ENCODE results near the gene CFH. TPM values are rescaled to one million over a fixed set of nuclear protein-coding genes. Genes with fewer than 3 reads are reported as not detected.
"Not testable (repeated sequence)": the region's sequence is repeated elsewhere in the genome, so short reads cannot be mapped to it uniquely, and the experiment has no call there.

The CFH gene
- total RNA-seq, 1 experiment from 2014 or later = 2.9 TPM

DNA sequence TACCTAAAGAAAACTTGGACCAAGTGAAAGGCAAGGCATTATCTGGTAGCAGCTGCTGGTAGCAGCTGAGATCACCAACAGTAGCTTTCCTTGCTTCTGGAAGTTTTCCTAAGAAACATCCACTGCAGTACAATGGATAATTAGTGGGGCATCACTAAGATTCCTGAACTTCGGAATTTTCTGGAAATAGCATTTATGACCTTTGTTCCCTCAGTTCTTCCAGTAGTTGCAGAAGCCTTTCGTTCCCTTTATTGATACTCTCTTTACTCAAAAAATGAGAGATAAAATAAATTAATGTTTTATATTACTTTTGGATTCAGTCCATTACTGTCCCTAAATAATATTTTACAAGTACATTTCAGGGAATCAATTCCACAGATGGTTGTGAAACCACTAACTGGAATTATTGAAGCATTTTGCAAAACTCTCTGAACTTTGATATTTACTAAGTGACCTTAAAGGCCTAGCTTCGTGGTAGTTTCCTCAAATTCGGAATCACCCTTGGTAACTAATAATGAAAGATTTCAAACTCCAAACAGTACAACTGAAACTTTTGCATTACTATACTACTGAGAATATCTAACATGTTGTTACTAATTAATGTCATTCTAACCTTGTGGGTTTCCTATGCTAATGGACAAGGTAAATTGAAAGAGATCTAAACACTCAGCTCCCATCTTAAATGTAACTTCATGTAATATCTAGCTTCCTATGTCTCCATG, 113.3 kb downstream of the CFH start:
- DNase-seq (ENCODE audit: low read depth) = not testable (repeated sequence)

DNA sequence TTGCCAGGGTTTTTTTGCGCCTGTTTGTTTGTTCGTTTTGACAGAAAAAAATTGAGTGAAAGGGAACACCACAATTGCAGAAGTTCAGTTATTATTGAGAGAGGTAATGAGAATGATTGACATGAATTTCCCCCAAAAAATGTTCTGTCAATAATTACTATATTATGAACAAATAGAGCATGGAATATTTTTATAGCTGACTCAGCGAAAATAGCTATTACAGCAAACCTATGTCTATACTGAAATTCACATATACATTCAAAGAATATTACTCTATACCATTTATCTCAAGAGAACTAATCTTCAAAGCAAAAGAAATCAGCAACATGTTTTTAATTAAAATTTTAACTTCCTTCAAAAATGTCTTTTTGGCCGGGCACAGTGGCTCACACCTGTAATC, 118.0 kb downstream of the CFH start:
- not testable (repeated sequence) for DNase-seq (ENCODE audit: low read depth)

DNA sequence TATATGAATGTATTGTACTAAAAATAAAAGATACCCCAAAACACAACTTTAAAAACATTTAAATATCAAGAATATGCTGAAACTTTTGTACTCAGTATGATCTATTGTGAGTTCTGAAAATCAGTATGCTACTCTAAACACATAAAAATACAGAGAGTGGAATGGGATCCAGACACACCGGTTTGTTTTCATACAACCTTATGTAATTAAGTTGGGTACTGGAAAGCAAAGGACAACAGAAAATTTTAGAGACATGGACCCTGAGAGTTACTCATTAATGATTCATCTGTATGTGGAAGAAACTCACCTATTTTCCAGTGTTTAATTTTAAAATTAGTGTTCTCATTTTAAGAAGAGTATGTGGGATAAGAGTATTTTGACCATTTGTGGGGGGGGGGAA, 121.9 kb downstream of the CFH start:
- DNase-seq (ENCODE audit: low read depth) = no peak

DNA sequence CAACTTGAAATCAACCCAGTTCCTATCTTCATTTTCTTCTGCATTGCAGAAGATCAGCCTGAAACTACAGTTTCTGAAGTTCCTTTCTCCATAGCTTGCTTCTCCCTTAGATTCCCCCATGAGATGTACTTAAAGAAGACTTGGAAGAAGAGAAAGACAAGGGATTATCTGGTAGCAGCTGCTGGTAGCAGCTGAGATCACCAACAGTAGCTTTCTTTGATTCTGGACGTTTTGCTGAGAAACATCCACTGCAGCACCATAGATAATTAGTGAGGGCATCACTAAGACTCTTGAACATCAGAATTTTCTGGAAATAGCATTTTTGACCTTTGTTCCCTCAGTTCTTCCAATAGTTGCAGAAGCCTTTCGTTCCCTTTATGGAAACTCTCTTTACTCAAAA, 122.3 kb downstream of the CFH start:
- DNase-seq (ENCODE audit: low read depth) = no peak

DNA sequence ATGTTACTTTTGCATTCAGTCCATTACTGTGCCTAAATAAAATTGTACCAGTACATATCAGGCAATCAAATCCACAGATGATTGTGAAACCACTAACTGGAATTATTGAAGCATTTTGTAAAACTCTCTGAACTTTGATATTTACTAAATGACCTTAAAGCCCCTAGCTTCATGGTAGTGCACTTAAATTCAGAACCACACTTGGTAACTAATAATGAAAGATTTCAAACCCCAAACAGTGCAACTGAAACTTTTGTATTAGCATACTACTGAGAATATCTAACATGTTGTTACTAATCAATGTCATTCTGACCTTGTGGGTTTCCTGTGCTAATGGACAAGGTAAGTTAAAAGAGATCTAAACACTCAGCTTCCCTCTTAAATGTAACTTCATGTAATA, 122.8 kb downstream of the CFH start, which contains the start of gene CFHR3:
Gene CFHR3, plus strand, starts transcription at position 238 of the 400 bp plus-strand sequence. Its CDS starts 47 bp downstream, at position 285.
- DNase-seq (ENCODE audit: low read depth) = no peak

DNA sequence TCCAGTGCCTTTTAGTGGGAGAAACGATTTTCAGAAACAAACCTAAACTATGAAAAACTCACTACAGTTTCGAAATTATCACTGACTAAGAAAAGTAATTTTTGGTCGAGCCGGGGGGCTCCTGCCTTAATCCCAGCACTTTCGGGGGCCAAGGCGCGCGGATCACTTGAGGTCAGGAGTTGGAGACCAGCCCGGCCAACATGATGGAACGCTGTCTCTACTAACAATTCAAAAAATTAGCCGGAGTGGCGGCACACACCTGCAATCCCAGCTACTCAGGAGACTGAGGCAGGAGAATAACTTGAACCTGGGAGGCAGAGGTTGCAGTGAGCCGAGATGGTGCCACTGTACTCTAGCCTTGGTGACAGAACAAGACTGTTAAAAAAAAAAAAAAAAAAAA, 125.8 kb downstream of the CFH start:
- DNase-seq (ENCODE audit: low read depth) = no peak

DNA sequence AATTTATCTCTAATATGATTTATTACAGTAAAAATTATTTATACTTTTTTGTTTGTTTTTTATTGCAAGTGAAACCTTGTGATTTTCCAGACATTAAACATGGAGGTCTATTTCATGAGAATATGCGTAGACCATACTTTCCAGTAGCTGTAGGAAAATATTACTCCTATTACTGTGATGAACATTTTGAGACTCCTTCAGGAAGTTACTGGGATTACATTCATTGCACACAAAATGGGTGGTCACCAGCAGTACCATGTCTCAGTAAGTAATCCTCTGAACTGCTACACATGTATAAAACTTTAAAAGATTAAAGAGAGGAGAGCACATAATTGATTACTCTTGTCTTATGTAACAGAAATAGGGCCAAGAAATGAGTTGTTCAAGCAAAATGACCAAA, 127.2 kb downstream of the CFH start:
- no peak for DNase-seq (ENCODE audit: low read depth)

DNA sequence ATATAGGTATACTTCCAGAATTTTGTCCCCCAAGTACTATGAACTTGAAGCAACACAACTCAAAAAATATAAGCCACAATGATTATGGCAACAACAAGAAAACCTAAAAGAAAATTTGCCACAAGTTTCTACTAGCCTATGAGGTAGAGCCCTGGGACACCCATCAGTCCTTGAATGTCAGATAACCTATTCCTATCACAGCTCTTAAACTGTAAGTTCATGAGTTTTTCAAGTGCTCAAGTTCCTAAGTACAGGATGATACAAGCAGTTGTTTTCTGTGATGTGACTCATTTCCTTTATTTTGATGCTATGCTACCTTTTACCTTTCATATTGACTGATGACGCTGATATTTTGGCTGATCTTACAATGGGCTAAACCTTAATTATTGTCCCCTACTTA, 139.4 kb downstream of the CFH start:
- not testable (repeated sequence) for DNase-seq (ENCODE audit: low read depth)

DNA sequence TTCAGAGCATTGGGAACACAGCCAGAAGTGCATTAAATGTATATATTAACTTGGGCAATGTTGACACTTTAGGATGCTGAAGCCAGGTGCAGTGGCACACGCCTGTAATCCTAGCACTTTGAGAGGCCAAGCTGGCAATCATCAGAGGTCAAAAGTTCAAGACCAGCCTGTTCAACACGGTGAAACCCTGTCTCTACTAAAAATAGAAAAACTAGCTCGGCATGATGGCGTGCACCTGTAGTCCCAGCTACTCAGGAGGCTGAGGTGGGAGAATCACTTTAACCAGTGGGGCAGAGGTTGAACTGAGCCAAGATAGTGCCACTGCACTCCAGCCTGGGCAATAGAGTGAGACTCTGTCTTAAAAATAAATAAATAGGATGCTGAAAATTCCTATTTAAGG, 142.3 kb downstream of the CFH start:
- not testable (repeated sequence) for DNase-seq (ENCODE audit: low read depth)

Other genes with a start within 250 kb of the CFH start
- gene KCNT2, start 43.6 kb upstream of the CFH start, total RNA-seq (2014; rRNA removed; shearing (Covaris generic)) = not detected in 2 replicates
- not detected in 2 replicates for gene CFHR3, start 122.8 kb downstream of the CFH start, total RNA-seq (2014; rRNA removed; shearing (Covaris generic))
- gene CFHR1, start 167.7 kb downstream of the CFH start, total RNA-seq (2014; rRNA removed; shearing (Covaris generic)) = not detected in 2 replicates
- not detected in 2 replicates for gene CFHR4, start 236.0 kb downstream of the CFH start, total RNA-seq (2014; rRNA removed; shearing (Covaris generic))